ENCODE data around the gene LMTK2.

Gene LMTK2

DNA sequence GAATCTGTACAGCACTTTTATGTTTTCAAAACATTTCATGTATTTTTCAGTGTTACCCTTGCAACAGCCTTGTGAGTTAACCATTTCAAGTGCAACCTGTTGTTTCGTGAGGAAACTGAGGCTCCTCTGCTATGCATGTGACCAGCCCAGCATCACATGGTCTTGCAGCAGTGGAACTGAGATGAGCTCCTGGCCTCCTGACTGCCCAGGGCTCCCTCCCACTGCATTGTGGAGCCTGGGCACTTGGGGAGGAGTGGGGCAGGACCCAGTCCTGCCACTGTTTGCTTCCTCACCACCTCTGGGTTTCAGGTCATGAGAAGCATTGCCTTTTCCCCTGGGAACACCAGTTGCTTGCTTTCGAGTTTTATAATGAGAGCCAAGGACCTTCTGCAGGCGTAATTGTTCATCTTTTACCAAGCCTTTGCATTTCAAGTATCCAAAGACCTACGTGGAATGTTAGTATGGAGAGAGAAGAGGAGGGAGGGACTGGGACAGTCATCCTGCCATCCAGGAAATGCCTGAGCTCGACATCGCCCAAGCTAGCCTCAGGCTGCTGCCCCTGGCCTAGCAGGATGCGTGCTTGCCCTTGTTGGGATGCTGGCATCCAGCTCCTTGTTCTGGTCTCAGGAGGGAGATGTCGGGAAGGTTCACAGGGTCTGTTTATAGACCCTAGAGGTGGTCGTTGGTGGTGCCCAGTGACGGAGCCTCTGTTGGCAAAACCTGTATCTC is 72.3 kb downstream of the LMTK2 start:
- DNase-seq = no peak

GRCh38 chr7:98180751-98181150 is 74.1 kb downstream of the LMTK2 start:
- DNase-seq = no peak

DNA sequence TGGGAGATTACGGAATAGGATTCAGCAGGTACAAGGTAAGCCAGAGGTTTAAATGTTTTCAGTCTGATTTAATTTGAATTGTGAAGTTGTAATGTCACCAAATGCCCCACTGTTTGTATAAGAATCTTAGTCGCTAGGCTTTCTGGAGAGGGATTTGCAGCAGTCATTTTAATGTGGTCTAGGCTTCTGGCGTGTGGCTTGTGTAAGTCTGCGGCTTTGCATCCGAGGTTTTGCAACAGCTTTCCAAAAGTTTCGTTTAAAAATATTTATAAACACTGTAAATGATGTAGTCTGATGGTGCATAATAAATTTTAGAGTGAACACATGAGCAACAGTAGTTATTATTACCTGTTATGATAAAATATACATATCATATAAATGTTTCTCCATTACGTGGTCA is 78.4 kb downstream of the LMTK2 start:
- no peak for DNase-seq

GRCh38 chr7:98186452-98187137 is 79.9 kb downstream of the LMTK2 start:
- DNase-seq = no peak

- no peak for DNase-seq
Observed at GRCh38 chr7:98187138-98187502, 80.5 kb downstream of the LMTK2 start.

DNA sequence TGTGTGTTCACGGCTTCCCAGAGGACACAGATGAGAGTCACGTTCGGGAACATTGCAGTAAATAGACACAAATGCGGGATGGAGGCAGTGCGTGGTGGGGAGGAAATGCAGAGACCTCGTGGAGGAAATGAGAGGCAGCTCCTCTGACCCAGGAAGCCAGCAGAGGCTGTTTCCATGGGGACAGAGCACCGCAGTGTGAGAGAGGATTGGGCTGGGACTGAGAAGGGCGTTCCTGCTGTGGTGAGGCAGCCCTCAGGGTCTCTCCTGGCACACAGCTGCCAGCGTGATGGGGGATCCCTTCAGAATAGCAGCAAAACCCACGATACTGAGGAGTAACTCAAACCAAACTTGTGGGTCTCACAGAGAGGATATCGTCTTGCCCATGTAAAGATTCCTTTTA is 82.9 kb downstream of the LMTK2 start:
- no peak for DNase-seq

- no peak for DNase-seq
Observed at GRCh38 chr7:98191668-98192431, 85.2 kb downstream of the LMTK2 start.

DNA sequence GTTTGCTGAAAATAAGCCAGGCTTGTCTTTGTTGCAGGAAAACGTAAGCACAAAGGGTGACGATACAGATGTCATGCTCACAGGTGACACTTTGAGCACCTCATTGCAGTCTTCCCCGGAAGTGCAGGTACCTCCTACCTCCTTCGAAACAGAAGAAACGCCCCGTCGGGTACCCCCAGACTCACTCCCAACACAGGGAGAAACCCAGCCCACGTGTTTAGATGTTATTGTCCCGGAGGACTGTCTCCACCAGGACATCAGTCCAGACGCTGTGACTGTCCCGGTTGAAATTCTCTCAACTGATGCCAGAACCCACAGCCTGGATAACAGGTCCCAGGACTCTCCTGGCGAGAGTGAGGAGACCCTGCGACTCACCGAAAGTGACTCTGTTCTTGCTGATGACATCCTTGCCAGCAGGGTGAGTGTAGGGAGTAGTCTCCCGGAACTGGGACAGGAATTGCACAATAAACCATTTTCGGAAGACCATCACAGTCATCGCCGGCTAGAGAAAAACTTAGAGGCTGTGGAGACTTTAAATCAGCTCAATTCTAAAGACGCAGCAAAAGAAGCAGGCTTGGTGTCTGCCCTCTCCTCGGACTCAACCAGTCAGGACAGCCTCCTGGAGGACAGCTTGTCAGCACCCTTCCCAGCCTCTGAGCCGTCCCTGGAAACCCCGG is 86.3 kb downstream of the LMTK2 start:
- no peak for DNase-seq

GRCh38 chr7:98193474-98194180 is 87.0 kb downstream of the LMTK2 start:
- no peak for DNase-seq

- DNase-seq = no peak
Observed at GRCh38 chr7:98194186-98194585, 87.5 kb downstream of the LMTK2 start.

GRCh38 chr7:98194672-98195457 is 88.2 kb downstream of the LMTK2 start:
- no peak for DNase-seq

DNA sequence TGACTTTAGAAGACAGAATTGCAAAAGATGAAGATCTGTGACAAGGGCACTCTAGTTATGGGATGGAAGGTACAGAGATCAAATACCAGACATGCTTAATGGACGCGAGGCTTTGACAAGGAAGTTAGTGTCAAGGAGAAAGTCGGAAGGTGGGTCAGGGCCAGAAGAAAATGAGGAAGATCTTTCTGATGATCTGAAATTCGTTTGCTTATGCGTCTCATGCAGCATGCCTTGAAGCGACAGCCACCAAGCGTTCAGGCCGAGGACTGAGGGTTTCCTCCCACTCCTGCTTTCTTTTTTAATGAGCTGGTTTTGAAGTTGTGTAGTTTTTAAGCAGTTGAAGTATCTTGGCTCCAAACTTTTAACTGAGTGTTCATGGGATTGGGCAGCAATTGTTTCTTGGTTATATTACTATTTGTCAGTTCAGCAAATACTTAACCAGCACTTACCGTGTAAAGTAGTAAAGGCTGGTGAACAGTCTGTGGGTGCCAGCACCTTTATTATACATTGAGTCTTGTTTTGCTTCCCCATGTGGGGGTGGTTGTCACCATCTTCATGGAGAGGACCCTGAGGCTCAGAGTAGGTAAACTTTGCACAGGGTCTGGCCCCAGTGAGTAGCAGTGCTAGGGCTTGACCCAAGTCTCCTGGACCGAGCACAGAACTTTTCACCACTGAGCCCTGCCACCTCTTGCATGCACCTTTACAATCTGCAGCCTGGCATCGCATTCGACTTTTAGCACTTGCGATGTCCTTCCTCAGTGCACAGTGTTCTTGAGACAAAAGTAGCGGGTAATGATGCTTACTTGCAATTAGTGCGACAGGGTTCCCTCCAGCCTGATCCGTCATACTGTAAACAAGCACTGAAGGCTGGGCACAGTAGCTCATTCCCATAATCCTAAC is 90.3 kb downstream of the LMTK2 start:
- no peak for DNase-seq

DNA sequence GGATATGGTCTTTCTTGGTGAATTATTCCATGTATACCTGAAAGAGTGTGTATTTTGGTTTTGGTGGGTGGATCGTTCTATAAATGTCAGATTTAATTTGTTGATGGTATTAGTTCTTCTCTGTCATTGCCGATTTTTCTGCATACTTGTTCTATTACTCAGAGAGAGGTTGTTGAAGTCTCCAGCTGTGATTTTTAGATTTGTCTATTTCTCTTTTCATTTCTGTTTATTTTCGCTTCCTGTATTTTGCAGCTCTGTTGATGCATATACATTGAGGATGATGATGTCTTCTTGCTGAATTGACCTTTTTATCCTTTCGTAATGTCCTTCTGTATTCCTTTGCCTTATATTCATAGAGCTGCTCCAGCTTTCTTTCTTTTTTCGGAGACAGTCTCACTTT is 92.5 kb downstream of the LMTK2 start:
- no peak for DNase-seq

- no peak for DNase-seq
Observed at GRCh38 chr7:98200364-98200763, 93.7 kb downstream of the LMTK2 start.

- DNase-seq = peak; percentile 69
Observed at GRCh38 chr7:98202367-98203195, 95.9 kb downstream of the LMTK2 start.

- no peak for DNase-seq
Observed at GRCh38 chr7:98203261-98203963, 96.8 kb downstream of the LMTK2 start.

GRCh38 chr7:98203964-98204605 is 97.4 kb downstream of the LMTK2 start:
- no peak for DNase-seq

DNA sequence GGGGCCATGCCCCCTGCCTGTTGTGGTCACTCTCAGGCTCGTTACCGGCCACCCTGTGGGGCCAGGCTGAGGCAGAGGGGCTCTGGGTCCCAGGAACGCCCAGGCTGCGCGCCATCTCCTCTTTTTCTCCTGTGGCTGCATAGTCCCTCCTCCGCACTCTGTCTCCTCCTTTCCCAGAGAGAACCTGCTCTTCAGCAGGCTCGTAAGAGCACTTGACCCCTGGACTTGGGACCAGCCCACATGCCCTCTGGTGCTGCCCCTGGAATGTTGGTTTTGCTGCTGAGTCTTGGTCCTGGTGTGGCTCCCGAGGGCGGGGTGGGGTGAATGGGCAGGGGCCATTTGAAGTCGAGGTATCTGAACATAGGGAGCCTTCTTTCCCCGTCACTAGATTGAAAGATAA is 98.0 kb downstream of the LMTK2 start:
- no peak for DNase-seq

All from CD4-positive, alpha-beta T cell treated with Interleukin-12 subunit alpha and Interleukin-12 subunit beta, for 1 hour (primary cell).